ENCODE results near the gene CLNS1A. TPM values are rescaled to one million over a fixed set of nuclear protein-coding genes. Genes with fewer than 3 reads are reported as not detected.

CLNS1A gene
- total and polyA plus RNA-seq, 2 experiments from 2014 or later, result 160 to 204 TPM

DNA sequence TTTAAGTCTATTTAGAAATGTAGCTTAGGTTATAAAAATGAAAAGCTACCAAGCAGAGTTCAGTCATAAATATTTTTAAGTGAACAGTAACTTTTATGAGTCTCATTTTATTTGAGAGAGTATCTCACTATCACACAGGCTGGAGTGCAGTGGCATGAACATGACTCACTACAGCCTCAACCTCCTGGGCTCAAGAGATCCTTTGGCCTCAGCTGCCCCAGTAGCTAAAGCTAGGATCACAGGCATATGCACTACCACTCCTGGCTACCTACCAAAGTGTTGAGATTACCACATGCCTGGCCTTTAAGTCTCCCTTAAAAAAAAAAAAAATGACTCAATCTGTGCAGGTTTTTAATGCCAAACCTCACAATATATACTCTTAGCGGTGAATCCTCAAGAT lies 34.7 kb upstream of the CLNS1A start:
- Histone ChIP-seq H3K9me2 (ENCODE audit: insufficient read depth) (no peaks in the 10 kb centered on the region), H3K27me3 (ENCODE audit: insufficient read depth) (no peaks in the 10 kb centered on the region), H3K27ac (ENCODE audit: low read depth) (no peak overlapping the region), H3K36me3 (ENCODE audit: insufficient read depth) (peaks cover 66% of the 10 kb centered on the region), H3K4me1 (ENCODE audit: insufficient read depth) (no peaks in the 10 kb centered on the region), H3K4me2 (no peak overlapping the region), H3K4me3 (no peak overlapping the region), H4K20me1 (replicated peaks; ENCODE audit: insufficient read depth) (no peaks in the 10 kb centered on the region; the same call in none of the 2 replicates), H3F3A (replicated peaks; ENCODE audit: low read depth) (no peaks in the 10 kb centered on the region), H3K79me2 (replicated peaks; ENCODE audit: insufficient read depth) (no peaks in the 10 kb centered on the region), H2AFZ (no peak overlapping the region)
- ATAC-seq (no peak), DNase-seq (ENCODE audit: low spot score) (no peak)
- Mint-ChIP-seq H3K27me3 (ENCODE audit: insufficient read depth, low read depth, poor library complexity) (peaks cover 9% of the 10 kb centered on the region), H3K9me3 (no peaks in the 10 kb centered on the region), H3K36me3 (ENCODE audit: low read depth) (peaks cover 83% of the 10 kb centered on the region), H3K4me1 (no peaks in the 10 kb centered on the region), H3K27ac (no peak overlapping the region), H3K4me3 (no peak overlapping the region)
- TF ChIP-seq ETS1 (IDR thresholded peaks at IDR 0.05), result no peak
- no peak for TF ChIP-seq STAT1 (IDR thresholded peaks at IDR 0.05; ENCODE audit: unreplicated experiment)
- TF ChIP-seq CREB1 (CRISPR knock-in tag; IDR thresholded peaks at IDR 0.05; ENCODE audit: low read depth), result no peak
- TF ChIP-seq ZNF114 (CRISPR knock-in tag; IDR thresholded peaks at IDR 0.05), result no peak
- TF ChIP-seq JUNB (IDR thresholded peaks at IDR 0.05; ENCODE audit: unreplicated experiment), result no peak
- no peak for TF ChIP-seq ZNF331 (CRISPR knock-in tag; IDR thresholded peaks at IDR 0.05; ENCODE audit: low read depth)
- TF ChIP-seq NANOG (IDR thresholded peaks at IDR 0.05; ENCODE audit: borderline replicate concordance), result no peak
- TF ChIP-seq EZH2 (IDR thresholded peaks at IDR 0.05; ENCODE audit: low read depth, unreplicated experiment), result no peak
- TF ChIP-seq REST (IDR thresholded peaks at IDR 0.05; ENCODE audit: unreplicated experiment), result no peak

DNA sequence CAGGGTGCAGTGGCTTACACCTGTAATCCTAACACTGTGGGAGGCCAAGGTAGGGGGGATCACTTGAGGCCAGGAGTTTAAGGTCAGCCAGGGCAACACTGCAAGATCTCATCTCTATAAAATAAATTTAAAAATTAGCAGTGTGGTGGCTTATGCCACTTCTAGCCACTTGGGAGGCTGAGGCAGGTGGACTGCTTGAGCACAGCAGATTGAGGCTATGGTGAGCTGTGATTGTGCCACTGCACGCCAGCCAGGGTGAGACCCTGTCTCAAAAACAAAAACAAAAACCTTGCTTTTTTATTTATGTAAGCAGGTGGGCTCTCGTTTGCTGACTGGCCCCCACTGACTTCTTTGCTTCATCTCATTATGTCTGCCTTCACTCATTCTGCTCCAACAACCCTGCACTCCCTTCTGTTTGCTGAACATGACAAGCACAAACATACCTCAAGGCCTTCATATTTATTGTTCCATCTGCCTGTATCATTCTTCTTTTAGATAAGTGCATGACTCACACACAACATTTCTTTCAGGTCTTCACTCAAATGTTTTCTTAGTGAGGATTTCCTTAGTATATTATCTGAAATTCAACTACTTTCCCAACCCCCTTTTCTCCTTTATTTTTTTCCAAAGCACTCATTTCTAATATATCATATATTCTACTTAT lies 32.4 kb upstream of the CLNS1A start:
- Histone ChIP-seq H3K27ac (ENCODE audit: low read depth) (no peak overlapping the region), H4K20me1 (replicated peaks; ENCODE audit: insufficient read depth) (no peaks in the 10 kb centered on the region; the same call in 1 of the 2 replicates), H3K4me2 (no peak overlapping the region), H3F3A (replicated peaks; ENCODE audit: low read depth) (no peaks in the 10 kb centered on the region), H2AFZ (no peak overlapping the region), H3K27me3 (ENCODE audit: insufficient read depth) (no peaks in the 10 kb centered on the region), H3K79me2 (replicated peaks; ENCODE audit: insufficient read depth) (no peaks in the 10 kb centered on the region), H3K4me1 (ENCODE audit: insufficient read depth) (no peaks in the 10 kb centered on the region), H3K9me2 (ENCODE audit: insufficient read depth) (no peaks in the 10 kb centered on the region), H3K36me3 (ENCODE audit: insufficient read depth) (peaks cover 50% of the 10 kb centered on the region), H3K4me3 (no peak overlapping the region)
- Mint-ChIP-seq H3K4me1 (no peaks in the 10 kb centered on the region), H3K4me3 (no peak overlapping the region), H3K36me3 (ENCODE audit: low read depth) (peaks cover 72% of the 10 kb centered on the region), H3K27me3 (ENCODE audit: insufficient read depth, low read depth, poor library complexity) (peaks cover 4% of the 10 kb centered on the region), H3K27ac (no peak overlapping the region), H3K9me3 (no peaks in the 10 kb centered on the region)
- no peak for ATAC-seq
- no peak for DNase-seq (ENCODE audit: low spot score)
- TF ChIP-seq STAT1 (IDR thresholded peaks at IDR 0.05; ENCODE audit: unreplicated experiment), result no peak
- TF ChIP-seq, protein P1, sequence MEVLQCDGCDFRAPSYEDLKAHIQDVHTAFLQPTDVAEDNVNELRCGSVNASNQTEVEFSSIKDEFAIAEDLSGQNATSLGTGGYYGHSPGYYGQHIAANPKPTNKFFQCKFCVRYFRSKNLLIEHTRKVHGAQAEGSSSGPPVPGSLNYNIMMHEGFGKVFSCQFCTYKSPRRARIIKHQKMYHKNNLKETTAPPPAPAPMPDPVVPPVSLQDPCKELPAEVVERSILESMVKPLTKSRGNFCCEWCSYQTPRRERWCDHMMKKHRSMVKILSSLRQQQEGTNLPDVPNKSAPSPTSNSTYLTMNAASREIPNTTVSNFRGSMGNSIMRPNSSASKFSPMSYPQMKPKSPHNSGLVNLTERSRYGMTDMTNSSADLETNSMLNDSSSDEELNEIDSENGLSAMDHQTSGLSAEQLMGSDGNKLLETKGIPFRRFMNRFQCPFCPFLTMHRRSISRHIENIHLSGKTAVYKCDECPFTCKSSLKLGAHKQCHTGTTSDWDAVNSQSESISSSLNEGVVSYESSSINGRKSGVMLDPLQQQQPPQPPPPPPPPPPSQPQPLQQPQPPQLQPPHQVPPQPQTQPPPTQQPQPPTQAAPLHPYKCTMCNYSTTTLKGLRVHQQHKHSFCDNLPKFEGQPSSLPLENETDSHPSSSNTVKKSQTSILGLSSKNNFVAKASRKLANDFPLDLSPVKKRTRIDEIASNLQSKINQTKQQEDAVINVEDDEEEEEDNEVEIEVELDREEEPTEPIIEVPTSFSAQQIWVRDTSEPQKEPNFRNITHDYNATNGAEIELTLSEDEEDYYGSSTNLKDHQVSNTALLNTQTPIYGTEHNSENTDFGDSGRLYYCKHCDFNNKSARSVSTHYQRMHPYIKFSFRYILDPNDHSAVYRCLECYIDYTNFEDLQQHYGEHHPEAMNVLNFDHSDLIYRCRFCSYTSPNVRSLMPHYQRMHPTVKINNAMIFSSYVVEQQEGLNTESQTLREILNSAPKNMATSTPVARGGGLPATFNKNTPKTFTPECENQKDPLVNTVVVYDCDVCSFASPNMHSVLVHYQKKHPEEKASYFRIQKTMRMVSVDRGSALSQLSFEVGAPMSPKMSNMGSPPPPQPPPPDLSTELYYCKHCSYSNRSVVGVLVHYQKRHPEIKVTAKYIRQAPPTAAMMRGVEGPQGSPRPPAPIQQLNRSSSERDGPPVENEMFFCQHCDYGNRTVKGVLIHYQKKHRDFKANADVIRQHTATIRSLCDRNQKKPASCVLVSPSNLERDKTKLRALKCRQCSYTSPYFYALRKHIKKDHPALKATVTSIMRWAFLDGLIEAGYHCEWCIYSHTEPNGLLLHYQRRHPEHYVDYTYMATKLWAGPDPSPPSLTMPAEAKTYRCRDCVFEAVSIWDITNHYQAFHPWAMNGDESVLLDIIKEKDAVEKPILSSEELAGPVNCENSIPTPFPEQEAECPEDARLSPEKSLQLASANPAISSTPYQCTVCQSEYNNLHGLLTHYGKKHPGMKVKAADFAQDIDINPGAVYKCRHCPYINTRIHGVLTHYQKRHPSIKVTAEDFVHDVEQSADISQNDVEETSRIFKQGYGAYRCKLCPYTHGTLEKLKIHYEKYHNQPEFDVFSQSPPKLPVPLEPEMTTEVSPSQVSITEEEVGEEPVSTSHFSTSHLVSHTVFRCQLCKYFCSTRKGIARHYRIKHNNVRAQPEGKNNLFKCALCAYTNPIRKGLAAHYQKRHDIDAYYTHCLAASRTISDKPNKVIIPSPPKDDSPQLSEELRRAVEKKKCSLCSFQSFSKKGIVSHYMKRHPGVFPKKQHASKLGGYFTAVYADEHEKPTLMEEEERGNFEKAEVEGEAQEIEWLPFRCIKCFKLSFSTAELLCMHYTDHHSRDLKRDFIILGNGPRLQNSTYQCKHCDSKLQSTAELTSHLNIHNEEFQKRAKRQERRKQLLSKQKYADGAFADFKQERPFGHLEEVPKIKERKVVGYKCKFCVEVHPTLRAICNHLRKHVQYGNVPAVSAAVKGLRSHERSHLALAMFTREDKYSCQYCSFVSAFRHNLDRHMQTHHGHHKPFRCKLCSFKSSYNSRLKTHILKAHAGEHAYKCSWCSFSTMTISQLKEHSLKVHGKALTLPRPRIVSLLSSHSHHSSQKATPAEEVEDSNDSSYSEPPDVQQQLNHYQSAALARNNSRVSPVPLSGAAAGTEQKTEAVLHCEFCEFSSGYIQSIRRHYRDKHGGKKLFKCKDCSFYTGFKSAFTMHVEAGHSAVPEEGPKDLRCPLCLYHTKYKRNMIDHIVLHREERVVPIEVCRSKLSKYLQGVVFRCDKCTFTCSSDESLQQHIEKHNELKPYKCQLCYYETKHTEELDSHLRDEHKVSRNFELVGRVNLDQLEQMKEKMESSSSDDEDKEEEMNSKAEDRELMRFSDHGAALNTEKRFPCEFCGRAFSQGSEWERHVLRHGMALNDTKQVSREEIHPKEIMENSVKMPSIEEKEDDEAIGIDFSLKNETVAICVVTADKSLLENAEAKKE (CRISPR knock-in tag; IDR thresholded peaks at IDR 0.05), result no peak
